H1 (cell line): ENCODE results near the gene ASAP2.

ENCODE experiments used
- ATF3 ChIP-seq: IDR thresholded peaks from 2 replicates; pipeline ENCODE4 v1.6.1; 2011; ENCODE audit warnings: low read depth, mild to moderate bottlenecking, low read length; ENCODE audit not compliant: insufficient read depth
- CTCF ChIP-seq, 3 experiments: IDR thresholded peaks; 1 replicate in 2 of 3; 2 replicates in 1 of 3; pipeline versions ENCODE4 v1.5.1 to v1.6.1; 2011; ENCODE audit warnings: low read length in 3 of 3, mild to moderate bottlenecking in 3 of 3, inconsistent platforms in 2 of 3, low read depth in 1 of 3, moderate library complexity in 1 of 3; ENCODE audit not compliant: insufficient read depth in 1 of 3; ENCODE audit errors: control extremely low read depth in 1 of 3
- GABPA ChIP-seq: IDR thresholded peaks from 2 replicates; pipeline ENCODE4 v1.6.1; 2011; ENCODE audit warnings: mild to moderate bottlenecking, low read length, moderate library complexity, borderline replicate concordance; ENCODE audit not compliant: insufficient read depth
- POLR2A ChIP-seq, 2 experiments: IDR thresholded peaks; 1 replicate in 1 of 2; 2 replicates in 1 of 2; pipeline ENCODE4 v1.6.1; 2011; ENCODE audit warnings: low read depth in 2 of 2, low read length in 2 of 2, mild to moderate bottlenecking in 2 of 2; ENCODE audit errors: control extremely low read depth in 1 of 2
- RAD21 ChIP-seq, 2 experiments: IDR thresholded peaks in 1 of 2; conservative IDR thresholded peaks in 1 of 2; 2 replicates each; pipeline ENCODE4 v1.6.1; 2011; ENCODE audit warnings: low read depth in 2 of 2, low read length in 2 of 2, improper control_type of control experiment in 1 of 2, inconsistent platforms in 1 of 2, mild to moderate bottlenecking in 1 of 2, moderate library complexity in 1 of 2
- USF2 ChIP-seq: IDR thresholded peaks from 2 replicates; pipeline ENCODE4 v1.6.1; 2011; ENCODE audit warnings: low read length, improper control_type of control experiment
- YY1 ChIP-seq: IDR thresholded peaks from 2 replicates; pipeline ENCODE4 v1.6.1; 2011; ENCODE audit warnings: low read depth, mild to moderate bottlenecking, low read length

- TF ChIP-seq USF2 (no peak), CTCF (IDR thresholded peaks at IDR 0.05; ENCODE audit: control extremely low read depth in 1 of 3, insufficient read depth in 1 of 3, low read depth in 1 of 3, low read length in 3 of 3) (no peak), ATF3 (no peak), RAD21 (IDR thresholded peaks at IDR 0.05 in 1 of 2, conservative IDR thresholded peaks at IDR 0.05 in 1 of 2; ENCODE audit: low read depth in 2 of 2, low read length in 2 of 2) (no peak), POLR2A (IDR thresholded peaks at IDR 0.05; ENCODE audit: control extremely low read depth in 1 of 2, low read depth in 2 of 2, low read length in 2 of 2) (no peak), YY1 (no peak), GABPA (no peak)
Measured at GRCh38 chr2:9370746-9371145, 164.1 kb downstream of the ASAP2 start.
